ENCODE measurements around the gene TTLL11.

GRCh38 chr9:121876658-121877271 is 216.3 kb downstream of the TTLL11 start:
- TF ChIP-seq CTCF (conservative IDR thresholded peaks at IDR 0.05; ENCODE audit: low read length) = no peak
- no peak for TF ChIP-seq EZH2phosphoT487 (IDR thresholded peaks at IDR 0.05; ENCODE audit: borderline replicate concordance, low read depth, low read length)
